Tracheal epithelial cell (primary cell): ENCODE measurements around the gene BCL6B. TPM values are rescaled to one million over a fixed set of nuclear protein-coding genes. Genes with fewer than 3 reads are reported as not detected.

Experiments
- total RNA-seq: library from RNA; depleted of rRNA; stranded (reverse); fragments of >200 nt; gene quantifications from 2 replicates; pipeline ENCODE4 v1.2.1, GENCODE V29; 2014

BCL6B gene
- under 0.01 TPM in 2 replicates for total RNA-seq

DNA sequence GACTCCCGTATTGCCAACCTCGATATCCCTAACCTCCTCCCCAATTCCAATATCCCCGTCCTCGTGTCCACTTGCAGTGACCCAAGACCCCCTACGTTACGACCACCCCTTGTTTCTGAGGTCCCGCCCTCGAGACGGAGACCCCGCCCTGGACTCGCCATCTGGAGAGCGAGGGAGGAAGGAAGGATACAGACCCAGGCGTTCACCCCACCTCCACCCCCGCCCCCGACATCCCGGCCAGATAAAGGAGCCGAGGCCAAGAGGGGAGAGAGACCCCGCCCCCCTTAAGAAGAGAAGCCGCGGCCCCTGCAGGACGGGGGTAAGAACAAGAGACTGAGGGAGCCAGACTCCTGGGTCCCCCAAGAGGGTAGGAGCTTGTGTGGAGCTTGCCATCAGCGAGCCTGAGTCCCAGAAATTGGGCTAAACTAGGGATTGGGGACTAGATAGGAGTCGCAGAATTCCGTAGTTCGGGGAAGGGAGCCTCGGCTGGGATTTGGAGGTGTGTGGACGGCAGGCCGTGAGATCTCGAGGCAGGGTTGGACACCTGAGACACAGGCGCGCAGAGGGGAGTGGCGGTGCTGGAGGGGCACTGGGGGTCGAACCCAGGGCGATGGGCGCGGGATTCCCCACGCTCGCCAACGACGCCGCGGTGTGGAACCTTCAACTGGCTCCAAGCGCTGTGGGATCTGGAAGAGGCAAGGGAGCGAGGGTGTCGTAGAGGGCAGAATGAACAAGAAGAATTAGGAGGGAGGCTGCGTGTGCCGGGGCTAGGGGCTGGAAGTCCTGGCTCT, at the start of gene BCL6B:
TSS of gene BCL6B (plus strand) at position 270 of the 791 bp plus-strand sequence. CDS start 622 bp downstream, outside the sequence.

GRCh38 chr17:6995500-6996255, 27.2 kb upstream of the BCL6B start, which contains the start of gene ALOX12:
Gene ALOX12, plus strand, starts transcription at chr17:6996049. Its CDS starts 69 bp downstream, at chr17:6996118.

GRCh38 chr17:7035591-7036368, 12.9 kb downstream of the BCL6B start, which contains the start of gene SLC16A13:
Gene SLC16A13, plus strand, starts transcription at chr17:7036015. Its CDS starts 368 bp downstream, at chr17:7036383.

GRCh38 chr17:7043497-7044198, 20.8 kb downstream of the BCL6B start, which contains the start of gene SLC16A11:
Gene SLC16A11, minus strand, starts transcription at chr17:7044092. Its CDS starts 579 bp downstream, at chr17:7043513.

Other genes with a start within 250 kb of the BCL6B start
- not detected in 2 replicates for gene FBXO39, start 246.8 kb upstream of the BCL6B start, total RNA-seq
- gene TEKT1, start 191.3 kb upstream of the BCL6B start, total RNA-seq: not detected in 2 replicates
- 0.24 TPM in 1 of 2 replicates, not detected in the other for gene ALOX12, start 27.0 kb upstream of the BCL6B start, total RNA-seq
- 10.7 and 14.7 TPM in 2 replicates for gene RNASEK, start 10.4 kb upstream of the BCL6B start, total RNA-seq
- 0.48 and 0.85 TPM in 2 replicates for gene SLC16A13, start 13.0 kb downstream of the BCL6B start, total RNA-seq
- gene SLC16A11, start 21.0 kb downstream of the BCL6B start, total RNA-seq: 0.24 and 0.43 TPM in 2 replicates
- gene CLEC10A, start 57.2 kb downstream of the BCL6B start, total RNA-seq: not detected in 2 replicates
- not detected in 2 replicates for gene ASGR2, start 91.8 kb downstream of the BCL6B start, total RNA-seq
- 0.64 TPM in 1 of 2 replicates, not detected in the other for gene ASGR1, start 156.3 kb downstream of the BCL6B start, total RNA-seq
- gene DLG4, start 196.8 kb downstream of the BCL6B start, total RNA-seq: 1.9 and 6.0 TPM in 2 replicates
- gene ACADVL, start 196.9 kb downstream of the BCL6B start, total RNA-seq: 252 and 304 TPM in 2 replicates
- 45.5 and 66.3 TPM in 2 replicates for gene DVL2, start 211.5 kb downstream of the BCL6B start, total RNA-seq
- 24.9 and 36.4 TPM in 2 replicates for gene PHF23, start 216.4 kb downstream of the BCL6B start, total RNA-seq
- 109 and 134 TPM in 2 replicates for gene GABARAP, start 219.4 kb downstream of the BCL6B start, total RNA-seq
- 20.5 and 25.4 TPM in 2 replicates for gene CTDNEP1, start 228.7 kb downstream of the BCL6B start, total RNA-seq
- gene ELP5, start 229.2 kb downstream of the BCL6B start, total RNA-seq: 14.5 TPM in 2 replicates
- 223 and 297 TPM in 2 replicates for gene CLDN7, start 239.4 kb downstream of the BCL6B start, total RNA-seq